GM18868 (cell line): ENCODE data around the gene CDH24.
A peak's percentile ranks its signal among the peaks of the same experiment; 100 is the strongest.

Experiments
- ATAC-seq: cut with Tn5 transposase; IDR thresholded peaks from one replicate; pipeline ENCODE4 v1.9.1; 2021; ENCODE audit warnings: mild to moderate bottlenecking, moderate library complexity; ENCODE audit not compliant: unreplicated experiment

The CDH24 gene

DNA sequence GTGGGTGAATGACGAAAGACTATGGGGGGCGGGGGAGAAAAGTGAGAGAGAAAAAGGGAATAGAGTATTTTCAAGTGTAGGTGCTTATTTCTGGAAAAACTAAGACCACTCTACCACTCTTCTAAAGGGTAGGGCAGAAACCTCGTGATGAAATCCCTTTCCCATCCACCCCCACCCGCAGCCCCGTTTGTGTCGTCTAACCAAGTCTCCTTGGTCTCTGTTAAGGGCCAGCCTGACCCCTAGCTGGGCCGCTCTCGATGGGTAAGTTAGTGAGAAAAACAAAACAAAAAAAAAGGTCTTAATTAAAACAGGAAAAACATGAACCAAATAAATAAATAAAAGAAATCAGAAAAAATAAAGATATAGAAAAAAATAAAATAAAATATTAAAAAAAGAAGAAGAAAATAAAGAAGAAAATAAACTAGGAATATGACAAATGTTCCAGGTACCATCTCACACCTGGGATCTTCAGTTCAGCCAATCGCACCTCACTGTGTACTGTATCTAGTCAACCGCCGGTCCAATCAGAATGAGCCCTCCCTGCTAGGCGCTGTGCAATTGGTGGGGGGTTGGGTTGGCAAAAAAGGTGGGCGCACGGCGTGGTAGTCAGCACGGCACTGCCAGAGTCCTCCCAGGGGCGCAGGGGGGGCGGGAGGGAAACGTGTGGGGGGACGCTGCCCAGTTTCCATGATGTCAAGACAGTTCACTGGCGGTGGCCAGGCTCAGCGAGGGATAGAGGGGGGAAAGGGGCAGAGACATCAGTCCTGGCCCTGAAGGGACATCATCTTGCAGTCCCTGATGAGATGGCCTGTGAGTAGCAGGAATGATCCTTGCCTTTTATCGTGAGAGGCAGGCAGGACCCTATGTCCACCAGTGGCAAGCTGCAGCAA lies 9.8 kb upstream of the CDH24 start:
- ATAC-seq, result no peak

DNA sequence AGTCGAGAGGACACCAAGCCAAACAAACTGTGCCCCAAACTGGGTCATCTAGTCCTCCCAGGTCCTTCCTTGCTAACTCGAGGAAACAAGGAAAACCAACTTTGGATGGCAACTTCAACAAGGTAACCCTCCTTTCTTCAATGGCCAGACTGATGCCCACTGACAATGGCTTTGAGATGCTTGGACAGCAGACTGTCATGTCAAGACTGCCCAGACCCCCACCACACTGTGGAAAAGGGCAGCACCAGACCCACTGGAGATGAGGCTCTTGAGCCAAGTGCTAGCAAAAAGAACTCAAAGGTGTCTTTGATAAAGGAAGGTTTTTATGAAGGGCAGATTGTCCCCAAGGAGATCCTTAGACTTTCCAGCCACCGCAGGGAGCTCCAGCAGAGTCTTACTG lies 9.0 kb upstream of the CDH24 start:
- ATAC-seq, result no peak

DNA sequence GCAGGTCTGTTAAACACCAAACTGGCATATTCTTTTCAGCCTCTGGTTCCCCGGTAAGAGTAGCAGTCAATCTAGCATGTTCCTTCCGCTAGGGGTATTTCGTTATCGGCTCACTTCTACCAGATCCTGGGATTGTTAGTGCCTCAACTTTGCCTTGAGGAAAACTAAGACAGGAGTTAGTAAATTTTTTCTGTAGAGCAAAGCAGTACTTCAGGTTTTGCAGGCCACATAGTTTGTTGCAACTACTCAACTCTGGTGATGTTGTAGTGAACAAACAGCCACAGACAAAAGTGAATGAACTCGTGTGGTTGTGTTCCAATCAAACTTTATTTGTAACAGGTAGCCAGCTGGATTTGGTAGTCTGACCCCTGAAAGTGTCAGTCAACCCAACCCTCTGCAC lies 6.3 kb upstream of the CDH24 start:
- no peak for ATAC-seq

DNA sequence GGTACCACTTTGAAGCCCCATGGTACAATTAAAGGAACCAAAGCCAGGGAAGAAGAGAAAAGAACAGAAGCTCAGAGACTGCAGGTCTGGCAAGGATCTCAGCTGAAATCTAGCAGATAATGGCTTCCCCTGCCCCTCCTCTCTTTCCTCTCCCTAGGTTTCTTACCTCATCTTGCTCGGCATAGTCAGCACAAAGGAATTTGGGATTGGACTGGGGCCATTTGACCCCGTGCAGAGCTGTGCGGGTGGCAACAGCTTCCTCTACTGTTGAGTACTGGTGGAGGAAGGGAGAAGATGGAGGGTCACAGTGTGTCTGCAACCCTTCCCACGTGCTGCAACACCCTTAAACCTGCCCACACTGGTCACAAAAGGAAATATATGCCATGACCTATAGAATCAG lies 4.7 kb upstream of the CDH24 start:
- no peak for ATAC-seq

DNA sequence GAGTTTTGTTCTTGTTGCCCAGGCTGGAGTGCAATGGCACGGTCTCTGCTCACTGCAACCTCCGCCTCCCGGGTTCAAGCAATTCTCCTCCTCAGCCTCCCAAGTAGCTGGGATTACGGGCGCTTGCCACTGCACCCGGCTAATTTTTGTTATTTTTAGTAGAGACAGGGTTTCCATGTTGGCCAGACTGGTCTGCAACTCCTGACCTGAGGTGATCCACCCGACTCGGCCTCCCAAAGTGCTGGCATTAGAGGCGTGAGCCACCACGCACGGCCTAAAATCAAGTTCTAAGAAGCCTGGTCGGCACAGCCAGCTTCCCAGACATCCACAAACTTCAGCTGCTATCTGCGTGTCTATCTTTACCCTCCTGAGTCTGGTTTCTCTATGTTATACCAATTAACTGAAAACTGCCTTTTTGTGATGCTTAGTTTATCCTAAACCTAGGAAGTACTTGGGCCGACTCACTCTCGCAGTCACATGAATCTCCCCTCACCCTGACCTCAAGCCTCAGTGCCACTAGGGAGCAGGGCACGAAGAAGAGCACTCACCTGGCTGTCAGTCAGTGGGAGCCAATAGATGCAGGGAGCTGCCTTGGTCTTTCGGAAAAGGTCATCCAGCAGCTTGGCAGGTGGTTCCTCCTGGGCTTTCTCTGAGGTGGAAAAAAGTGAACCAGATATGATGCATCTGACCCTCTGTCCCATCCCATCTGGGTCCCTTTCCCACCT lies 3.4 kb upstream of the CDH24 start:
- ATAC-seq, result no peak

DNA sequence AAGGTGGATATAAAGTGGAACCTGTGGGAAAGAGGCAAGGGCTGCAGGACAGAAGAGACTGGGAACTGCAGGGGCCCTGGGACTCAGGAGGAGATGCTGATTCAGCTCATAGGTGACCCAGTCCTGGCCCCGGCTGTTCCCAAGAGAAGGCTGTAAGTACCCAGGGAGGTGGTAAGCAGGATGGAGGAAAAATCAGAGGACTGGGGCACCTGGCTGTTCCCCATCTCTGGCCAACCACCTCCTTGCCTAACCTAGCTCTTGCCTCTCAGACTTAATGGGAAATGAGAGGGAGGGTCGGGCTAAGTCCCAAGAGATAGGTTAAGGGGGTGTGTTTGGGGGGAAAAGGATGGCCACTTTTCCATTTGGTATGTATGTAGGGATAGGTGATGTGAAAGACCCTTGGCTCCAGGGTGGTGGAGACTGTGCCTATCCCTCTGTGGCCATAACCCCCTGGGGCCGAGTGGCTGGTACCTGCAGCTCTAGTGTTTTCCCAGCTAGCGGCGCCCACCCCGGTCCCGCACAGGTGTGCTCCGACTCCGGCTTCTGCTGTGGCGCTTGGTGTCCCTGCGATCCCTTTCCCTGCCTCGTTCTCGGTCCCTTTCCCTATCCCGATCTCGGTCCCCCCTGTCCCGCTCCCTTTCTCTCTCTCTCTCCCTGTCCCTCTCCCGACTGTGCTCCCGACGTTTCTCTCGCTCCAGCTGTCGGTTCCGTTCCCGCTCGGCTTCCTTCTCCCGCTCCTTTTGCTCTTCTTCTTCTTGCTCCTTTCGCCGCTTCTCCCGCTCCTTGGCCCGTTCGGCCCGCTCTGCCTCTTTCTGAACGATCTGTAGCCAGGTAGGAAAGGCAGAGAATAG lies 1.6 kb upstream of the CDH24 start:
- ATAC-seq, result no peak

DNA sequence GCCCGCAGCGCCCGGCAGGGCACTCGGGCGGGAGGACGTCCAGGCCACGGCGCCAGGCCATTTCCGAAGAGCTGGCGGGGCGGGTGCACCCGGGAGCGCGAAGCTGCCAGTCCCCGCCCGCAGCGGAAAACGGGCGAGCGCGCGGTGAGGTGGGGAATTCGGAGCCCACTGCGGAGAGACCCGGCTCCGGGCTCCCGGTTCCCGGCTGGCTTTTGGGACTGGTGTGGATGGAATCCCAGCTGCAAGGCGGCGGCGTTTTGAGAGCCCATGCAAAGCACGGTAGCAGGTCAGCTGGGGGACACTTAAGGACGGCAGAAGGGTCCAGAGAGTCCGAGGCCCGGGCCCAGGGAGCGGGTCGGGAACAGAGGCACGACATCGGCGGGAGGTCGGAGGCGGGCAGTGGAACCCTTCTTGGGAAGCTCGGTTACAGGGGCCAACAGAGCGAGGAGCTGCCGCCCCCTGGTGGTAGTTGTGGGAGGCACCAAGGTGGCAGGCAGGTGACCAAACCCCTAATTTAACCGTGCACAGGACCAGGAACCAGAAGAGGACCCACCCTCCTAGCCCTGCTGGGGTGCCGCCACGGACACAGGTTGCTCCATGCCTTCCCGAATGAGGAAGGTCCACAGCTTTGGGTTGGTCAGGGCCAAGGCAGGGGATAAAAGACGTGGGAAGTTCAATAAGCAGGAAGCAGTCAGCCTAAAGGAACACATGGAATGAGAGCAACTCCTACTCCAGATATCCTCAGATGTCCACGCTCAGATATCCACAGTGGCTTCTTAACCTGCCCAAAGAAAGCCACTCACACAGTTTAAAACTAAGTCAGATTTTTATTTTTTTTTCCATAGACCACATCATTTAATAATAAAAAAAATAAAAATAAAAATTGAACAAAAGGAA lies 685 bp upstream of the CDH24 start:
- ATAC-seq, result peak; percentile 58

DNA sequence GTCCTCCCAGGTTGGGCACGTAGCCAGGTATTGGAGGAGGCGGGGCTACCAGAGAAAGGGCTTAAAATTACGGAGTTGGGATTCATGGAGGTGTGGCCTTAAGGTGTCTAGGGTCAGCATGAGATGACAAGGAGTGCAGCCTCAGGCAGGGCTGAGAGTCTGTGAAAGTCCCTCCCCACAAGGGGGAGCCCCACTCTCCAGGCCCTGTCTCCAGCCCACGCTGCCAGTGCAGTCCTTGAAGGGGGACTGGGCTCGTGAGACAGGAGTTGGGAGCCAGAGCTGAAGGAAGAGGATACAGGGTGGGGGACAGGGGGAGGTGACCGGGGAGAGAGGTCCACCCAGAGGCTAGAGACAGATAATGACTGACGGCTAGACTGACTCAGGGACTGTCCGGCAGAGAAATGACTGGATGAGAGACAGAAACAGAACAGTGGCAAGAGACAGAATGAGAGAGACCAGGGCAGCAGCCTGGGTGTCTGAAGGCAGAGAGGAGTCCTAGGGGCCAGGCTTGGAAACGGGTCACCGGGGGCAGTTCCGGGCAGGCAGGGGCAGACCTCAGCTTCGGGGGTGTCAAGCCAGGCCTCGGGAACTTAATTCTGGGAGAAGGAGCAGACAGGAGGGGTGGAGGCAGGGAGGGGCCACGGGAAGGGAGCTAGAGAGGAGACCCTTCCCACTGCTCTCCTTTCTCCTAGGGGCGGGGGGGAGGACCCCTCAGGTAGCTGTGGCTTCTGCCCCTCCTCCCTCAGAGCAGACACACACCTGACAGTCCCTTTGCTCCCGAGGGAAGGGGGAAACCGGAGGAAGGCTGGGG lies 970 bp downstream of the CDH24 start:
- ATAC-seq, result peak; percentile 66

DNA sequence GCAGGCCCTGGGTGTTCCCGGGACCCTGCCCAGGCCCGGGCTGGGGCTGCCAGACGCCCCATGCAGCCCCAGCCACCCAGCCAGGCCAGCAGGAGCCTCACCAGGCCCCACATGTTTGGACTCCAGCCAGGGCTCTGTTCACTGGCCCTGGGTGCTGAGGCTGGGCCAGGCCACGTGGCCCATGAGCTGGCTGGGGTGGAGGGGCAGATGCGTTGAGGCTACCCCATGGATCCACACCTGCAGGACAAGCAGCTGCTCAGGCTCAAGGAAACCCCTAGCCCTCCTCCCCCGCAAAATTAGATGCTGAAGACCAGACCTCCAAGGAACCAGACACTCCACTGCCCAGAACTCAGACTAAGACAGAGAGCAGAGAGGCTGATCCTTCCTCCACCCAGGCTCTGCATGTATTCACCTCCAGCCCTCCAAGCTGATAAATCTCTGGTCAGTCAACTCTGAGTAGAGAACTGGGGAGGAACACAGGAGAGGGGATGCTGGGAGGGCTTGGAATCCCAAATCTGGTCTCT lies 1.6 kb downstream of the CDH24 start:
- ATAC-seq, result no peak

DNA sequence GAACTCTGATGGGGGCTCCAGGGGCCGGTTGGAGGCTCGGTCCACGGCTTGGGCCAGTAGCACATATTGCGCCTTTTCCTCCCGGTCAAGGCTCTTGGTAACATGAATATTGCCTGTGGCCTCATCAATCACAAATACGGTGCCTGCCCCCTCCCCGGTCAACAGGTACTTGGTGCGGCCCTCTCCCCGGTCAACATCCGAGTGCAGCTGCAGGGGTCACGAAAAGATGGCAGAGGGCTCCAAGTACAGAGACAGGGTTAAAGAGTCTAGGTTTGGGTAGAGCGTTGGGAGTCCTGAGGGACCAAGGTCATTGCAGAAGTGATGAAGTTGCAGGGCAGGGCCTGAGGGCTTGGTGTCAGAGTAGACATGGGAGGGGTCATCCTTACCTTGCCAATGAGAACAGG lies 2.2 kb downstream of the CDH24 start:
- ATAC-seq, result no peak

DNA sequence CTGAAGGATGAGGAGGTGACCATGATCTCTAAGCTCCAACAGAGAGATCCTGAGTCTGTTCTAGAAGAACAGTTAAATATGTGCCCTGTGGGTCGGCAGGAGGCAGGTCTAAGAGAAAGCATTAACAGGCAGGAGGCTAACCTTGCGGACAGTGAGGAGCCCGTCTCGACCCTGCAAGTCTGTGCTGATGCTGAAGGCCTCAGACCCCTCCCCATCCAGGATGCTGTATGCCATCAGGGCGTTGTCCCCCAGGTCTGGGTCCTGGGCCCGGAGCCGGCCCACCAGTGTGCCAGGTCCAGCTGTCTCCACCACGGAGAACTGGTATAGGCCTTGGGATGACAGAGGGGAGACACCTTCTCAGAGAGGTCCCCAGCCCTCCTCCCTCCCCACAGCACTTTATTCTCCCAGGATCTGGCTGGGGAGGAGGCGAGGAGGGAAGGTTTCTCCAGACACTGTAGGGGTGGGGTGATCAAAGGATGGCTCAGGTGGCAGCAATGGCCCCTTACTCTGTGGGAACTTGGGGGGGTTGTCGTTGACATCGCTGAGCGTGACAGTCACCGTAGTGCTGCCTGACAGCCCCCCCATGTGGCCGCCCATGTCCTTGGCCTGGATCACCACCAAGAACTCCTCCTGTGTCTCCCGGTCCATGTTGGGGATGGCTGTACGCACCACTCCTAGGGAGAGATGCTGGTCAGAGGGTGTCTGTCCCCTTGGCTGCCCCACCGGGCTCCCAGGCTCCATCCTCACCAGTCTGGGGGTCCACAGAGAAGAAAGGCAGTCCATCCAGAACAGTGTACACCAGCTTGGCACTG lies 3.1 kb downstream of the CDH24 start:
- ATAC-seq, result no peak

DNA sequence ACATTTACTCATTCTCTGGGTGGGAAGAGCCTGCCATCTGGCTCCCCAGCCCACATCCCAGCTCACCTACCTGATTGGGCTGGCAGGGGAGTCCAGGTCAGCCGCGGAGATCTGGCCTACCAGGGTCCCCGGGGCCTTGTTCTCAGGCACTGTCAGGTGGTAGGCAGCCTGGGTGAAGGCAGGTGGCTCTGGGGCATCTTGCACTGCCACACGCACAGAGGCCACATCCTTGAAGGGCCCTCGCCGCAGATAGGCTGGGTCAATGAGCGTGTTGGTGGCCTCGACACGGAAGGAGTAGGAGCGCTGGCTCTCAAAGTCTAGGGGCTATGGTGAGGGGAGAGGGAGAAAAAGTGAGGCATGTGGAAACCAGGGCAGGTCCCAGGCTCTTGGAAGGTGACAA lies 3.9 kb downstream of the CDH24 start:
- no peak for ATAC-seq

DNA sequence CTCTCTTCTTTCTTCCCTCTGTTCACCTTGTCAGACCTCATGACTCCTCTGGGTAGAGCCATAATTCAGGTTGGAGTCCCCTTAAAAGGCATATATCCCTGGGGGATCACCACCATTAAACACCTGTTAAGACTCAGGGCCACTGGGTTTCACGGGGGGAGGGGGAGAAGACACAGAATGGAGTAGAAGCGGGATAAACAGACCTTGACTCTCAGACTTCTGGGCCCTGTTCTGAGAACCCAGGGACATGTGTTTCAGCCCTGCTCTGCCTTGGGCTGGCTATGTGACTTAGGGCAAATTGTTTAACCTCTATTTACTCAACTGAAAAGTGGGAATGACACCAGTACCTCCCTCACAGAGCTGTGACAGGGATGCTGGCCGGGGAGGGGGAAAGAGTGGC lies 4.6 kb downstream of the CDH24 start:
- no peak for ATAC-seq

DNA sequence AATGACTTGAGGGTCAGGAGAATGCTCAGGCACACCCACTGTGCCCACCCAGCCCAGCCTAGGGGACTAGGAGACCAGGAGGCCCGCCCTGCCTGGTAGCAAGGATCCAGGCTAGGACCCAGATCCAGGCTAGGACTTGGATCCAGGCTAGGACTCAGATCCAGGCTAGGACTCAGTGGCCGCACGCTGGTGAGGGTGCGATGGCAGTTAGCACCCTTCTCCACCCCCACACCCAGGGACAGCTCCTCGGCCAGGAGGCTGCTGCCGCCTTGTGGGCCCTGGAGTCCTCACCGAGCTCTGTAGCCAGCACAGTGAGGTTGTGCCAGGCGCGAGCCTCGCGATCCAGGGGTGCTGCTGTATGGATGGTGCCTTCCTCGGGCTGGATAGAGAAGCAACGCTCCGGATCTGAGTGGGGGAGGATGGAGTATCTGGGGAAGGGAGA lies 5.1 kb downstream of the CDH24 start:
- no peak for ATAC-seq

DNA sequence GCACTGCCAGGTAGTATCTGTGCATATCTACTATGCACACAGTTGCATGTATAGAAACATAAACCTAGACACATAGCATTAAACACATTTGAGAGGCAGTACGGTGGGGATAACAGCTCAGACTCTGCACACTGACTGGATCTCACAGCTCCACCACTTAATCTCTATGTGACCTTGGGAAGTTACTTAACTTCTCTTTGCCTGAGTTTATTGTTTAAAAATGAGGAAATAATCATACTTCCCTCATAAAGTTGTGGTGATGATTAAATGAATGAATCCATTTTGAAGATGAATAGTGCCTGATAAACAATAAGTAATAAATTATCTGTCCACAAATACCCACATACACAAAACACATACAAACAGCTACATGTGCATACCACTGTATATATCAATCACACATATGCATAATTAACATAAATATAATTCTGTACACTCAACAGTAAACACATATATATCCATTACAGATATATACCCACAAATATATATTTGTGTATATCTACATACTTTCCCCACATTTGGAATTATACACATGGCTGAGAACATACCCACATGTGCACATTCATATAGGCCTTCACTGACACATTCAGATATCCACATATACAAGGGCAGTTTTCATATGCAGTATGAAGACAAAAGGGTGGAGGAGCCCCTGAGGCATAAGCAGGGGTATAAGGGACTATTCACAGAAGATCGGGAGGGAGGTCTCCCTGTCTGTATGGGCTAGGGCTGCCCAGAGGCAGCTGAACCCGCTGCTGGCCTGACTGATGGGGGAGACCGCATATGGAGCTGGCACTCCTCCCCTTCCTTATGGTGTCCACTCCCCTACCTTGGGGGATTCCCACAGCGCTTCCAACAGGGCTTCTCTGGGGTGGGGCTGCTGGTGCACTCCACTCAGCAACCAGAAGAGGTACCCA lies 5.9 kb downstream of the CDH24 start:
- ATAC-seq, result no peak

DNA sequence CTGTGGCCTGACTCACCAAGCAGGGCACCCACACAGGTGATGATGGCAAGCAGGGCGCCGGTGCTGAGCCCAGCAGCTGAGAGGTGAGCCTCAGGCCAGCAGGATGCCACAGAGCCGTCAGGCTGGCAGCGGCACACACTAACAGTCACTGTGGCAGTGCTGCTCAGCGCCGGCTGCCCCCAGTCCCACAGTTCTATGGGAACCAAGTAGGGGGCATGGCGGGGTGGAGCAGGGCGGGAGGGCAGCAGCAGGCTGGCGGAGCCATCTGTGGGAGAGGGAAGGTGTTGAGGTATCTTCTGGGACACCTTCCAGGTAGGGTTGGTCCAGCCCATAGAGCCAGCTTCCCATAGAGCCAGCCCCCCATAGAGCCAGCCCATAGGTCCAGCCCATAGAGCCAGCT lies 8.3 kb downstream of the CDH24 start:
- no peak for ATAC-seq
